Measurements from ENCODE around the gene TPCN2.

Gene TPCN2

GRCh38 chr11:69104212-69104855 is 55.6 kb downstream of the TPCN2 start:
- H3K4me1 Mint-ChIP-seq (ENCODE audit: low read depth) = no peaks in the 10 kb centered on the region
- H3K27me3 Mint-ChIP-seq (ENCODE audit: low read depth) = no peaks in the 10 kb centered on the region
- H3K4me3 Mint-ChIP-seq = no peak overlapping the region
- no peak overlapping the region for H3K27ac Mint-ChIP-seq
- no peaks in the 10 kb centered on the region for H3K36me3 Mint-ChIP-seq (ENCODE audit: low read depth)
- DNase-seq (ENCODE audit: low spot score) = no peak
- no peaks in the 10 kb centered on the region for H3K9me3 Mint-ChIP-seq

GRCh38 chr11:69104856-69105395 is 56.2 kb downstream of the TPCN2 start:
- Mint-ChIP-seq H3K27me3 (ENCODE audit: low read depth) (no peaks in the 10 kb centered on the region), H3K4me1 (ENCODE audit: low read depth) (no peaks in the 10 kb centered on the region), H3K36me3 (ENCODE audit: low read depth) (no peaks in the 10 kb centered on the region), H3K27ac (no peak overlapping the region), H3K9me3 (peaks cover 3% of the 10 kb centered on the region), H3K4me3 (no peak overlapping the region)
- DNase-seq (ENCODE audit: low spot score) = no peak

GRCh38 chr11:69105461-69106030 is 56.8 kb downstream of the TPCN2 start:
- H3K4me1 Mint-ChIP-seq (ENCODE audit: low read depth) = no peaks in the 10 kb centered on the region
- H3K27me3 Mint-ChIP-seq (ENCODE audit: low read depth) = no peaks in the 10 kb centered on the region
- H3K36me3 Mint-ChIP-seq (ENCODE audit: low read depth) = no peaks in the 10 kb centered on the region
- H3K4me3 Mint-ChIP-seq = no peak overlapping the region
- peaks cover 9% of the 10 kb centered on the region for H3K9me3 Mint-ChIP-seq
- no peak overlapping the region for H3K27ac Mint-ChIP-seq
- no peak for DNase-seq (ENCODE audit: low spot score)

- H3K27me3 Mint-ChIP-seq (ENCODE audit: low read depth) = no peaks in the 10 kb centered on the region
- DNase-seq (ENCODE audit: low spot score) = no peak
- H3K4me1 Mint-ChIP-seq (ENCODE audit: low read depth) = no peaks in the 10 kb centered on the region
- no peak overlapping the region for H3K4me3 Mint-ChIP-seq
- no peaks in the 10 kb centered on the region for H3K36me3 Mint-ChIP-seq (ENCODE audit: low read depth)
- no peak overlapping the region for H3K27ac Mint-ChIP-seq
- peaks cover 12% of the 10 kb centered on the region for H3K9me3 Mint-ChIP-seq
Measured at GRCh38 chr11:69106031-69106811, 57.5 kb downstream of the TPCN2 start.

- Mint-ChIP-seq H3K36me3 (ENCODE audit: low read depth) (no peaks in the 10 kb centered on the region), H3K4me3 (no peak overlapping the region), H3K9me3 (peaks cover 12% of the 10 kb centered on the region), H3K27ac (no peak overlapping the region), H3K4me1 (ENCODE audit: low read depth) (no peaks in the 10 kb centered on the region), H3K27me3 (ENCODE audit: low read depth) (no peaks in the 10 kb centered on the region)
- DNase-seq (ENCODE audit: low spot score) = no peak
Measured at GRCh38 chr11:69107413-69107812, 58.7 kb downstream of the TPCN2 start.

- no peak overlapping the region for H3K27ac Mint-ChIP-seq
- H3K9me3 Mint-ChIP-seq = peaks cover 12% of the 10 kb centered on the region
- no peak for DNase-seq (ENCODE audit: low spot score)
- no peaks in the 10 kb centered on the region for H3K4me1 Mint-ChIP-seq (ENCODE audit: low read depth)
- no peak overlapping the region for H3K4me3 Mint-ChIP-seq
- H3K36me3 Mint-ChIP-seq (ENCODE audit: low read depth) = no peaks in the 10 kb centered on the region
- no peaks in the 10 kb centered on the region for H3K27me3 Mint-ChIP-seq (ENCODE audit: low read depth)
Measured at GRCh38 chr11:69108030-69108429, 59.3 kb downstream of the TPCN2 start.

GRCh38 chr11:69108559-69108958 is 59.8 kb downstream of the TPCN2 start:
- H3K9me3 Mint-ChIP-seq = peaks cover 12% of the 10 kb centered on the region
- H3K27ac Mint-ChIP-seq = no peak overlapping the region
- no peaks in the 10 kb centered on the region for H3K4me1 Mint-ChIP-seq (ENCODE audit: low read depth)
- H3K4me3 Mint-ChIP-seq = no peak overlapping the region
- no peak for DNase-seq (ENCODE audit: low spot score)
- H3K36me3 Mint-ChIP-seq (ENCODE audit: low read depth) = no peaks in the 10 kb centered on the region
- no peaks in the 10 kb centered on the region for H3K27me3 Mint-ChIP-seq (ENCODE audit: low read depth)

- DNase-seq (ENCODE audit: low spot score) = no peak
- peaks cover 12% of the 10 kb centered on the region for H3K9me3 Mint-ChIP-seq
- H3K27ac Mint-ChIP-seq = no peak overlapping the region
- no peaks in the 10 kb centered on the region for H3K4me1 Mint-ChIP-seq (ENCODE audit: low read depth)
- H3K4me3 Mint-ChIP-seq = no peak overlapping the region
- no peaks in the 10 kb centered on the region for H3K36me3 Mint-ChIP-seq (ENCODE audit: low read depth)
- H3K27me3 Mint-ChIP-seq (ENCODE audit: low read depth) = no peaks in the 10 kb centered on the region
Measured at GRCh38 chr11:69109101-69109500, 60.4 kb downstream of the TPCN2 start.

GRCh38 chr11:69110451-69110850 is 61.7 kb downstream of the TPCN2 start:
- Mint-ChIP-seq H3K36me3 (ENCODE audit: low read depth) (no peaks in the 10 kb centered on the region), H3K27me3 (ENCODE audit: low read depth) (no peaks in the 10 kb centered on the region), H3K4me3 (no peak overlapping the region), H3K27ac (no peak overlapping the region), H3K9me3 (peaks cover 12% of the 10 kb centered on the region), H3K4me1 (ENCODE audit: low read depth) (no peaks in the 10 kb centered on the region)
- DNase-seq (ENCODE audit: low spot score) = no peak

- H3K27me3 Mint-ChIP-seq (ENCODE audit: low read depth) = no peaks in the 10 kb centered on the region
- H3K4me1 Mint-ChIP-seq (ENCODE audit: low read depth) = no peaks in the 10 kb centered on the region
- no peak overlapping the region for H3K4me3 Mint-ChIP-seq
- peaks cover 12% of the 10 kb centered on the region for H3K9me3 Mint-ChIP-seq
- H3K27ac Mint-ChIP-seq = no peak overlapping the region
- DNase-seq (ENCODE audit: low spot score) = no peak
- H3K36me3 Mint-ChIP-seq (ENCODE audit: low read depth) = no peaks in the 10 kb centered on the region
Measured at GRCh38 chr11:69111624-69112542, 63.2 kb downstream of the TPCN2 start.

GRCh38 chr11:69113226-69113625 is 64.5 kb downstream of the TPCN2 start:
- peaks cover 12% of the 10 kb centered on the region for H3K9me3 Mint-ChIP-seq
- H3K27ac Mint-ChIP-seq = no peak overlapping the region
- no peaks in the 10 kb centered on the region for H3K27me3 Mint-ChIP-seq (ENCODE audit: low read depth)
- no peaks in the 10 kb centered on the region for H3K4me1 Mint-ChIP-seq (ENCODE audit: low read depth)
- H3K4me3 Mint-ChIP-seq = no peak overlapping the region
- DNase-seq (ENCODE audit: low spot score) = no peak
- no peaks in the 10 kb centered on the region for H3K36me3 Mint-ChIP-seq (ENCODE audit: low read depth)

- Mint-ChIP-seq H3K4me3 (no peak overlapping the region), H3K27ac (no peak overlapping the region), H3K36me3 (ENCODE audit: low read depth) (no peaks in the 10 kb centered on the region), H3K27me3 (ENCODE audit: low read depth) (no peaks in the 10 kb centered on the region), H3K9me3 (peaks cover 12% of the 10 kb centered on the region), H3K4me1 (ENCODE audit: low read depth) (no peaks in the 10 kb centered on the region)
- DNase-seq (ENCODE audit: low spot score) = no peak
Measured at GRCh38 chr11:69113646-69114340, 65.1 kb downstream of the TPCN2 start.

- Mint-ChIP-seq H3K27me3 (ENCODE audit: low read depth) (no peaks in the 10 kb centered on the region), H3K4me1 (ENCODE audit: low read depth) (no peaks in the 10 kb centered on the region), H3K27ac (no peak overlapping the region), H3K4me3 (no peak overlapping the region), H3K9me3 (peaks cover 16% of the 10 kb centered on the region), H3K36me3 (ENCODE audit: low read depth) (no peaks in the 10 kb centered on the region)
- DNase-seq (ENCODE audit: low spot score) = no peak
Measured at GRCh38 chr11:69114362-69114761, 65.6 kb downstream of the TPCN2 start.

Data from T-helper 2 cell treated with Interferon-gamma antibody and Interleukin-4, amounts not matched to agents 5 μg/mL and 100 μg/mL, for 36 hours (primary cell).